Midbrain (tissue), 1 donor: Measurements from ENCODE around the gene ADARB2.
"Not testable (repeated sequence)": the region's sequence is repeated elsewhere in the genome, so short reads cannot be mapped to it uniquely, and the experiment has no call there.

Source experiments
- DNase-seq: peaks from one replicate; lab custom pipeline; 2025; lab: John Stamatoyannopoulos, UW

ADARB2 gene

GRCh38 chr10:1463971-1464370 is 273.4 kb downstream of the ADARB2 start:
- DNase-seq = not testable (repeated sequence)

GRCh38 chr10:1462994-1463633 is 274.2 kb downstream of the ADARB2 start:
- DNase-seq = no peak

DNA sequence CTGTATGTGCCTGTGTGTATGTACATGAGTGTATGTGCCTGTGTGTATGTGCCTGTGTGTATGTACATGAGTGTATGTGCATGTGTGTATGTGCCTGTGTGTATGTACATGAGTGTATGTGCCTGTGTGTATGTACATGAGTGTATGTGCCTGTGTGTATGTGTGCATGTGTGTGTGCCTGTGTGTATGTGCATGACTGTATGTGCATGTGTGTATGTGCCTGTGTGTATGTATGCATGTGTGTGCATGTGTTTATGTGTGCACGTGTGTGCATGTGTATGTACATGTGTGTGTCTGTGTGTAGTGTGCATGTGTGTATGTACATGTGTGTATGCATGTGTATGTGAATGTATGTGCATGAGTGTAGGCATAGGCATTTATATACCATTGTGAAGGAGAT is 274.8 kb downstream of the ADARB2 start:
- DNase-seq = no peak

- no peak for DNase-seq
Measured at GRCh38 chr10:1462032-1462431, 275.3 kb downstream of the ADARB2 start.

- no peak for DNase-seq
Measured at GRCh38 chr10:1461016-1461415, 276.3 kb downstream of the ADARB2 start.

DNA sequence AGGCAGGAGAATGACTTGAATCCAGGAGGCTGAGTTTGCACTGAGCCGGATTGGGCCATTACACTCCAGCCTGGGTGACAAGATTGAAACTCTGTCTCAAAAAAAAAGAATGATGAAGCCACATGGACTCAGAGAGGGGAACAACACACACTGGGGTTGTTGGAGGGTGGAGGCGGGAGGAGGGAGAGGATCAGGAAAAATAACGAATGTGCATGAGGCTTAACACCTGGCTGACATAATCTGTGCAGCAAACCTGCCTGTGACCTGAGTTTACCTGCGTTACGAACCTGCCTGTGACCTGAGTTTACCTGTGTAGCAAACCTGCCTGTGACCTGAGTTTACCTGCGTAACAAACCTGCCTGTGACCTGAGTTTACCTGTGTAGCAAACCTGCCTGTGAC is 277.7 kb downstream of the ADARB2 start:
- not testable (repeated sequence) for DNase-seq

DNA sequence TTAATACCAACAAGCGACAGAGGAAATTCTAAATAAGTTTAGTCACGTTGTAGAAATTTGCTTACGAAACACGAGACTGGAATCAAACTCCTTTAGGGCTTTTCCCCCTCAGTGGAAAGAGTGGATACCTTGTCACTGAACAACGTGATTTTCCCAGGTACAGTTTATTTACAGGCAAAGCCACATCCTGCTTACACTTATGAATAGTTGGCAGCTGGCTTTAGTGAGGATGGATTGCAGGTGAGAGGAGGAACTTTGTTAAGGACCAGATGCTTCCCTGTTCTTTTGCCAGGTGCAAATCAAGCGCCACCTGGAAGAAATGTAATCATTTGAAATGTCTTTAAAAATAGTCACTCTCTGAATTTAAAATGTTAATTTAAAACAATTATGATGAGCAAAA is 282.4 kb downstream of the ADARB2 start:
- no peak for DNase-seq

- no peak for DNase-seq
Measured at GRCh38 chr10:1454428-1454827, 282.9 kb downstream of the ADARB2 start.

GRCh38 chr10:1452777-1453176 is 284.5 kb downstream of the ADARB2 start:
- no peak for DNase-seq

DNA sequence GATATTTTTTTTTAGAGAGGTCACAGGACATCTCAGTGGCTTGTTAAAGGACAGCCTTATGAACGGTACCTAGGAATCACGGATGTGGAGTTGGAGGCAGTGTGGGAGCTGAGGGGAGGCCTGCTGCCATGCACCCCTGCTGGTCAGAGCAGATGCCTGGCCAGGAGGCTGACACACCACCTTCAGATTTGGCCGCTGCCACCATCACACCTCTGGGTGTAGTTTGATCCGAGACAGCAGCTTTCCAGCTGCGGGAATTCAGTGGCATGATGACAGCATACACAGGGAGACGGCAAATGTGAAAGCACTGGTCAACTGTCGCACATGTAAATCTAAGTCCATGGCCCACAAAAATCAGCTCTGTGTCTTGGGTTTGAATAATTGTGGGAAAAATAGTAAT is 285.4 kb downstream of the ADARB2 start:
- DNase-seq = no peak

GRCh38 chr10:1451362-1451888 is 285.9 kb downstream of the ADARB2 start:
- DNase-seq = no peak

- DNase-seq = no peak
Measured at GRCh38 chr10:1449572-1450205, 287.6 kb downstream of the ADARB2 start.

GRCh38 chr10:1449021-1449420 is 288.3 kb downstream of the ADARB2 start:
- DNase-seq = no peak

DNA sequence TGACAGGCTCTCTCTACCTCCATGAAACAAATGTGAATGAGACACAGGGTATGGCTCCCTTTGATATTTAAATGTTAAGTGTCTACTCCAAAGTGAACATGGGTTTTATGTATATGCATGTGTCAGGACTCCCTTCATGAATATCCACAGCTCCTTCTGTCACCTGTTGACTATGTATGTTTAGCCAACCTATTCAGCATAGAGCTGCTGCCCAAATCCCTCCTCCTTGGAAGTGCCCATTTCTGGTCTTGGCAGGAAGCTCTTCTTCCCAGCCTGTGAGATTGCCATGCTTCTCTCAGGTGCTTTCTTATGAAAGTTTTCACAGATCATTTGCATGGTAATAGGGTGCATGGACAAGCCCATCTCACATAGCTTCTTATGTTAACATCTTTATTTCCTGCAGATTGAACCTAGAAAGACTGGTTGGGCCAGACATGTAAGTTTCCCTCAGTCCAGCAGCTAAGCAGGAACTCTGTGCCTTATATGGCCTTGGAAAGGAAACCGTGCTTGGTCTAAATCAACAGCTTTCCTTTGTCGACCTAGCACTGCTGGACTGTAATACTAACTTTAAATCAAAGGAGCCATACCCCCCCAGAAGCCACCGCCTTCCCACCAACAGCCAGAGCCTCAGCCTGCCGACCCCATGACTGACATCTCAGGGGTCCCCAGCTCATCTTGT is 288.9 kb downstream of the ADARB2 start:
- no peak for DNase-seq

GRCh38 chr10:1444826-1445225 is 292.5 kb downstream of the ADARB2 start:
- no peak for DNase-seq

- DNase-seq = no peak
Measured at GRCh38 chr10:1440897-1441296, 296.4 kb downstream of the ADARB2 start.

DNA sequence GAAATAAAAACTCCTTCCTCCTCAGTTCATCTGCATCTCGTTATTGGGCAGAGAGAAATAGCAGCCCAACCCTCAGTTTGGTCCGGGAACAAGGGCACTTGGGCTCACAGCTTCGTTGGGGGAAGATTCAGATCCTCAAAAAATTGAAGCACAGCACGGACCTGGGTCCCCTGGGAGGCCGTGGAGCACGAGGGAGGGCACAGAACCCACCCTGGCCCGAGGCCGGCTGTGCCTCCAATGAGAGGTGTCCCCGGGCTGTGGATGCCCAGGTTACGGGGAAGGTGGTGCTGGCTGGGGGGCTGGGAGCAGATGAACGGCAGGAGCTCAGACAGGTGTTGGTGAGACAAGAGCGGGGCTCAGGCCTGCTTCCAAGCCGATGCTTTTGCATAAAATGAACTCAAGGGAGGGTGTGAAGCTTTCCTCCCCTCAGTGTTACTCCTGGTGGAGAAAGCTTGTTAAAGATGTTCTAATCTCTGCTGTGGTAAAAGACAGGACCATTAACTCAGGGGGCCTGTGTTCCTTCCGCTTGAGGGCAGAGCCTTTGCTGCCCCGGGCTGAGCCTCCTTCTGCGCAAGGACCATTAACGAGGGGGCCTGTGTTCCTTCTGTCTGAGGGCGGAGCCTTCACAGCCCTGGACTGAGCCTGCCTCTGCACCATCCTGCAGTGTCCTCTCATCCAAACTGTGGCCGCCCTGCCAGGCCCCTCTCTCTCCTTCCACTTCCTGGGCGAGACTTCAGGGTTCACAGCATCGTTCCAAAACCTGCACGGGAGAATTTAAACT is 302.2 kb downstream of the ADARB2 start:
- DNase-seq = no peak

DNA sequence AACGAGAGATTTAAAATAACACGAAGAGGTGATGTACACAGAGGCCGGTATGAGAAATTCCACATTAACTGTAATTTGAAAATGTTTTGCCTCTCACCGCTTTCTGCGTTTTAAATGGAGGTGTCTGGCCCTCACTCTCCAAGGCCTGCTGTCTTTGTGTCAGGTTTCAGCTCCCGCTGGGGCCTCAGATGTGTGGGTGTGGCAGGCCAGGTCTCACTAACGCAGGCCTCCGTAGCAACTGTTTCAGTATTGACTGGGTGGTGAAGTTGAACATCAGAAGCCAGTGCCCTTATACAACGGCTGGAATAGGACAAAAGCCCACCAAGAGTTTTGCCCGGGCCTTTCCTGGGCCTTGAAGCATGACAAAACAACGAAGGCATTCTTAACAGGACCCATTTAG is 303.1 kb downstream of the ADARB2 start:
- no peak for DNase-seq

GRCh38 chr10:1432161-1432560 is 305.2 kb downstream of the ADARB2 start:
- DNase-seq = no peak

- no peak for DNase-seq
Measured at GRCh38 chr10:1431229-1431628, 306.1 kb downstream of the ADARB2 start.

GRCh38 chr10:1427521-1428186 is 309.7 kb downstream of the ADARB2 start:
- not testable (repeated sequence) for DNase-seq

GRCh38 chr10:1426786-1427185 is 310.5 kb downstream of the ADARB2 start:
- DNase-seq = no peak
